ENCODE data around the gene KDSR.

The KDSR gene

GRCh38 chr18:63315876-63316275 lies 51.1 kb downstream of the KDSR start:
- TF ChIP-seq, protein P1, sequence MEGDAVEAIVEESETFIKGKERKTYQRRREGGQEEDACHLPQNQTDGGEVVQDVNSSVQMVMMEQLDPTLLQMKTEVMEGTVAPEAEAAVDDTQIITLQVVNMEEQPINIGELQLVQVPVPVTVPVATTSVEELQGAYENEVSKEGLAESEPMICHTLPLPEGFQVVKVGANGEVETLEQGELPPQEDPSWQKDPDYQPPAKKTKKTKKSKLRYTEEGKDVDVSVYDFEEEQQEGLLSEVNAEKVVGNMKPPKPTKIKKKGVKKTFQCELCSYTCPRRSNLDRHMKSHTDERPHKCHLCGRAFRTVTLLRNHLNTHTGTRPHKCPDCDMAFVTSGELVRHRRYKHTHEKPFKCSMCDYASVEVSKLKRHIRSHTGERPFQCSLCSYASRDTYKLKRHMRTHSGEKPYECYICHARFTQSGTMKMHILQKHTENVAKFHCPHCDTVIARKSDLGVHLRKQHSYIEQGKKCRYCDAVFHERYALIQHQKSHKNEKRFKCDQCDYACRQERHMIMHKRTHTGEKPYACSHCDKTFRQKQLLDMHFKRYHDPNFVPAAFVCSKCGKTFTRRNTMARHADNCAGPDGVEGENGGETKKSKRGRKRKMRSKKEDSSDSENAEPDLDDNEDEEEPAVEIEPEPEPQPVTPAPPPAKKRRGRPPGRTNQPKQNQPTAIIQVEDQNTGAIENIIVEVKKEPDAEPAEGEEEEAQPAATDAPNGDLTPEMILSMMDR (IDR thresholded peaks at IDR 0.05; ENCODE audit: extremely low read depth, missing control alignments), result no peak
- no peak for DNase-seq (ENCODE audit: low spot score)

DNA sequence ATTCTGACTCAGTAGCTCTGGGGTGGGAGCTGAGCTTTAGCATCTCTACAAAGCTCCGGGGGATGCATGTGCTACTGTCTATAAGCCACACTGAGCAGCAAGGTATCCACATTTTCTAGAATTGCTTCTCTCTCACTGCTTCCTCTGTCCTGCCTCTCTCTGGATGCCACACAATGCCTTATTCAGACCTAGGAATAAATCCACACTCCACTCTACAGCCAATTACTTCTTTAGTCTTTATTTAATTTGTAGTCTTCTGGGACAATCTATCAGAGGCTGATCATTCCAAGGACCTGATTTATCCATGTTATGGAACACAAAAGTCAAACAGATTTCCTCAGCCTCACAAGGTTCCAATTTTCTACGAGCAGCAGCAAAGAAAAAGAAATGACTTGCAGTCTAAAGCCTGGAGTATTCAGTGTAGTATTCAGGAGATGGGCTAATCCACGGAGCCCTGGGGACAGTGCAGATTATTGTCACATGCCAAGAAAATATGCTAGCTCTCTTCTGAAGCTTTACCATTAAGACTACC lies 51.8 kb downstream of the KDSR start:
- DNase-seq (ENCODE audit: low spot score), result no peak
- TF ChIP-seq, protein P1 (IDR thresholded peaks at IDR 0.05; ENCODE audit: extremely low read depth, missing control alignments), result no peak

DNA sequence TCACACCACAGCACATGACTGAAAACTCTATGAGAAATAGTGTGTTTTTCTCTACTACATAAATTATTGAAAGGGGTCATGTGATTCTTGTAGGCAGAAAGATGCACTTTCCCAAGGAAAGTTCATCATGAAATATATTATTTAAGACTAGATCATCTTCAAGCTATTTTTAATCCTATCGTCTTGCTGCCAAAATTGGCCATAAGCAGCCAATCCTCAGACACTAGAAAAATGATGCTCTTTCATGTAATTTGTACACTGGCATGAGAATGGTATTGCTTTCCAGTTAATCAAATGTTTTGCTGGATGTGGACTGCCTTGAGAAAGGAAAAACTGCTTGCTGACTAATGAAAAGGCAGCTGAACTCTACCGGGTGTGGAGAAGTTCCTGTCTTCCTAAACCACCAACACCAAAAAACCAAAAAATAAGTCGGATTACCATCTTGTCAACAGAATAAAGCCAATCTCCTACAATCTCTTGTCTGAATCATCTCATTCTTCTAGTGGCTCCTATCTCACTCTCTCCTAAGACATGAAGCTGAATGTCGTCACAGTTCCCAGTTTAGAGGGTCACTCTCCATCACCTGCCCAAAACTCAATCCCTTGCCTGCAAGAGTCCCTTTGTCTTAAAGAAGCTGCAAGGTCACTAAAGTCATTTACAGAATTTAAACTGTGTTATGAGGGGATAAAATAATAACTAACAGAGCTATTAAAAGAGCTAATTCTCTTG lies 52.8 kb downstream of the KDSR start:
- no peak for DNase-seq (ENCODE audit: low spot score)
- TF ChIP-seq, protein P1 (IDR thresholded peaks at IDR 0.05; ENCODE audit: extremely low read depth, missing control alignments), result no peak

DNA sequence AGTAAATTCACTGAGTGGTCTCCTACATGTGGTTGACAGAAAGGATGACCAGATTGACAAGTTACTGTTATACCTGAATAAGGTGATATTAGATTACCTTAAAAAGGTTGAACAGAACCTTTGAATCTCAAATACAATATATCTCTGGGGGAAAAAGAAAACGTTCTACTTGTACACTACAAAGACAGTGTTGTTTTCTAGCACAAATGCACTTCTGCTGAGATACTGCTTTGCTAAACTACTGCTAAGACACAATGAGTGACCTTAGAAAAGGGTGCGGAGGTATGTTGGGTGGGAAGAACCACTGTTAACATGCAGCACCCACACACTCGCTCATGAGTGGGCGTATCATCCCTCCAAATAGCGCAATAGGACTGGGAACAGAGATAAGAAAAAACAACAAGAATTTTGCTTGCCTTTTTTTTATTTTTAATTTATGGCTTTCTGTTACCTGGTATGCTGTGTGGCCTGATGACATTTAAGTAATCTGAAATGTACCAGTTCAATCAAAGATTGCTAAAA lies 53.5 kb downstream of the KDSR start:
- TF ChIP-seq, protein P1 (IDR thresholded peaks at IDR 0.05; ENCODE audit: extremely low read depth, missing control alignments), result no peak
- DNase-seq (ENCODE audit: low spot score), result no peak

DNA sequence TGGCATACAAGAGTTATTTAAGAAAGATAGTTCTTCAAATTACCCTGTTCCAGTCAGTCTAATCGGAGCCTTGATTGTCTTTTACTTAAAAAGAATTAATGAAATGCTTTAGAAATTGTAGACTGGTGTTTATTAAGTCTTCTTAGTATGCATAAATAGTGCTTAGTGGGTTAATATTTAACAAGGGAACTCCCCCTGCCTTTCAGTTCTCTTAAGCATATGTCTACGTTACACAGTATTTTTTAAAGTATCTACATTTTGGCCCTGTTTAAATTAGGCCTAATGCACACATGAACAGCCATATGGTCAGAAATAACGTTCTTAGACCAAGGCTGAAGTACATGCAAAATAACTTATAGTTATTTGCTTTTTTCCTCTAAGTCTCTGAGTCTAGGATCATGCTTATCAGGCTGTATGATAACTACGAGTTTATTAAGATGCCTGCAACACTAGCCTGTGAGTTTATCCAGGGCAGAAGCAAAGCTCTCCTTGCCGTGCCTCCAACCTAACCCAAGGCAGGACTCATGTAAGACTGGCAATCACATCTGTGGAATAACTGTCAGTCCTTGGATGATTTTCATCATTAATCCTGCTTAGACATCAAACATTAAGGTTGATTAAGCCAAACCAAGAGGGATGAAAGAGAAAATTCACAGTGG lies 54.1 kb downstream of the KDSR start:
- TF ChIP-seq, protein P1 (IDR thresholded peaks at IDR 0.05; ENCODE audit: extremely low read depth, missing control alignments), result no peak
- DNase-seq (ENCODE audit: low spot score), result peak; percentile 38

- DNase-seq (ENCODE audit: low spot score), result no peak
- TF ChIP-seq, protein P1 (IDR thresholded peaks at IDR 0.05; ENCODE audit: extremely low read depth, missing control alignments), result no peak
Measured at GRCh38 chr18:63312019-63312409, 55.0 kb downstream of the KDSR start.

Measured in GM20000 (cell line).